H1 (cell line): ENCODE results near the gene CCDC91. TPM values are rescaled to one million over a fixed set of nuclear protein-coding genes. Genes with fewer than 3 reads are reported as not detected.

Source experiments
- CTCF ChIA-PET: fragments of 300-600 bp; sonication (Branson Sonifier 250); formaldehyde crosslinking; loops from one replicate; lab custom pipeline; 2021; ENCODE audit not compliant: partially characterized antibody; lab: Charles Lee
- POLR2A ChIA-PET: fragments of 300-600 bp; sonication (Branson Sonifier 250); formaldehyde crosslinking; loops from one replicate; lab custom pipeline; 2021; ENCODE audit warnings: inconsistent platforms; ENCODE audit not compliant: partially characterized antibody; lab: Charles Lee
- DNase-seq, 2 experiments: peaks; one replicate each; pipeline versions ENCODE4 v3.0.0 to v3.0.0-alpha.2; 2010 to 2022; ENCODE audit warnings: low spot score in 2 of 2, low read depth in 1 of 2, mixed read lengths in 1 of 2
- FAIRE-seq: peaks from 2 replicates; lab custom pipeline; 2011; peaks lifted over from hg19 to GRCh38; lab: Jason Lieb, UNC
- H2AFZ ChIP-seq: 2 replicates; pipeline ENCODE4 v1.8.1; 2012; ENCODE audit warnings: low read length, inconsistent platforms
- H2AK5ac ChIP-seq: 2 replicates; pipeline ENCODE4 v1.6.1; 2013; ENCODE audit warnings: low read depth, low read length
- H2BK120ac ChIP-seq: replicated peaks from 2 replicates; pipeline ENCODE3; 2013; ENCODE audit warnings: low read depth, low read length, inconsistent platforms
- H2BK12ac ChIP-seq: 2 replicates; pipeline ENCODE4 v1.6.1; 2013; ENCODE audit warnings: low read depth, low read length
- H2BK15ac ChIP-seq: 2 replicates; pipeline ENCODE4 v1.6.1; 2013; ENCODE audit warnings: low read length
- H2BK20ac ChIP-seq: 2 replicates; pipeline ENCODE4 v1.6.1; 2013; ENCODE audit warnings: low read length
- H2BK5ac ChIP-seq: 2 replicates; pipeline ENCODE4 v1.6.1; 2013; ENCODE audit warnings: low read depth, low read length
- H3K14ac ChIP-seq: 2 replicates; pipeline ENCODE4 v1.6.1; 2013; ENCODE audit warnings: inconsistent platforms; ENCODE audit not compliant: insufficient read length
- H3K18ac ChIP-seq: 2 replicates; pipeline ENCODE4 v1.6.1; 2013; ENCODE audit warnings: low read length; ENCODE audit errors: extremely low read depth
- H3K23ac ChIP-seq: 2 replicates; pipeline ENCODE4 v1.6.1; 2013; ENCODE audit warnings: inconsistent platforms; ENCODE audit not compliant: insufficient read length
- H3K23me2 ChIP-seq: 2 replicates; pipeline ENCODE4 v1.6.1; 2013; ENCODE audit warnings: low read depth, low read length
- H3K27ac ChIP-seq: 2 replicates; pipeline ENCODE4 v1.6.1; 2011; ENCODE audit warnings: low read depth, low read length, inconsistent platforms
- H3K27me3 ChIP-seq, 4 experiments: replicated peaks in 1 of 4; 1 replicate in 1 of 4; 2 replicates in 3 of 4; pipeline versions ENCODE4 v1.6.1 to v1.8.1; 2011 to 2013; ENCODE audit warnings: low read length in 3 of 4, mild to moderate bottlenecking in 3 of 4, inconsistent platforms in 2 of 4, mixed read lengths in 2 of 4, moderate library complexity in 1 of 4; ENCODE audit not compliant: control insufficient read depth in 3 of 4, insufficient read depth in 3 of 4; ENCODE audit errors: extremely low read depth in 1 of 4
- H3K36me3 ChIP-seq, 4 experiments: 2 replicates each; pipeline versions ENCODE4 v1.6.1 to v1.8.1; 2011 to 2013; ENCODE audit warnings: mild to moderate bottlenecking in 4 of 4, low read length in 3 of 4, moderate library complexity in 2 of 4, control low read depth in 1 of 4, inconsistent platforms in 1 of 4; ENCODE audit not compliant: insufficient read depth in 4 of 4, control insufficient read depth in 2 of 4
- H3K4ac ChIP-seq: replicated peaks from 2 replicates; pipeline ENCODE3; 2013; ENCODE audit warnings: low read length, low read depth, mixed read lengths, inconsistent platforms; ENCODE audit not compliant: insufficient read length
- H3K4me1 ChIP-seq, 4 experiments: replicated peaks in 1 of 4; 1 replicate in 1 of 4; 2 replicates in 3 of 4; pipeline versions ENCODE4 v1.6.1 to v1.8.1; 2011 to 2013; ENCODE audit warnings: low read length in 3 of 4, inconsistent platforms in 2 of 4, mixed read lengths in 1 of 4; ENCODE audit not compliant: insufficient read depth in 4 of 4, control insufficient read depth in 3 of 4
- H3K4me2 ChIP-seq, 2 experiments: 2 replicates each; pipeline versions ENCODE4 v1.6.1 to v1.8.1; 2011 to 2013; ENCODE audit warnings: low read depth in 2 of 2, low read length in 2 of 2, control low read depth in 1 of 2, inconsistent platforms in 1 of 2, mild to moderate bottlenecking in 1 of 2; ENCODE audit not compliant: insufficient read depth in 1 of 2
- H3K4me3 ChIP-seq, 4 experiments: fragments of 200-600, 300-600 bp in 1 of 4; sonication (generic), shearing (Covaris generic), sonication (Bioruptor Twin) in 1 of 4; 2 replicates each; pipeline versions ENCODE4 v1.5.1 to v1.8.1; 2011 to 2016; ENCODE audit warnings: low read length in 4 of 4, low read depth in 3 of 4, control low read depth in 2 of 4, inconsistent platforms in 2 of 4, mild to moderate bottlenecking in 2 of 4, mixed read lengths in 1 of 4, moderate library complexity in 1 of 4; ENCODE audit not compliant: insufficient read depth in 2 of 4; ENCODE audit errors: extremely low read depth in 1 of 4
- H3K56ac ChIP-seq: replicated peaks from 2 replicates; pipeline ENCODE3; 2013; ENCODE audit warnings: low read depth, mild to moderate bottlenecking, mixed read lengths, low read length, inconsistent platforms; ENCODE audit not compliant: insufficient read length
- H3K79me1 ChIP-seq: 2 replicates; pipeline ENCODE4 v1.6.1; 2013; ENCODE audit warnings: low read depth, low read length, control low read depth
- H3K79me2 ChIP-seq, 2 experiments: 2 replicates each; pipeline versions ENCODE4 v1.6.1 to v1.8.1; 2012 to 2013; ENCODE audit warnings: low read length in 2 of 2, mild to moderate bottlenecking in 2 of 2, inconsistent platforms in 1 of 2; ENCODE audit not compliant: insufficient read depth in 2 of 2, control insufficient read depth in 1 of 2
- H3K9ac ChIP-seq, 4 experiments: replicated peaks in 1 of 4; 1 replicate in 1 of 4; 2 replicates in 3 of 4; pipeline versions ENCODE4 v1.6.1 to v1.8.1; 2011 to 2013; ENCODE audit warnings: low read depth in 3 of 4, low read length in 3 of 4, control low read depth in 2 of 4, mild to moderate bottlenecking in 2 of 4, moderate library complexity in 2 of 4, inconsistent platforms in 1 of 4; ENCODE audit errors: extremely low read depth in 1 of 4
- H3K9me3 ChIP-seq, 2 experiments: 2 replicates each; pipeline versions ENCODE4 v1.6.1 to v1.8.1; 2012 to 2013; ENCODE audit warnings: mild to moderate bottlenecking in 2 of 2, moderate library complexity in 2 of 2, control low read depth in 1 of 2, inconsistent platforms in 1 of 2, low read depth in 1 of 2, low read length in 1 of 2, mixed read lengths in 1 of 2; ENCODE audit not compliant: insufficient read depth in 2 of 2
- H4K20me1 ChIP-seq, 2 experiments: replicated peaks in 1 of 2; 2 replicates each; pipeline versions ENCODE3 to v1.8.1; 2011 to 2013; ENCODE audit warnings: inconsistent platforms in 2 of 2, low read length in 2 of 2, mild to moderate bottlenecking in 1 of 2; ENCODE audit not compliant: insufficient read depth in 2 of 2, control insufficient read depth in 1 of 2
- H4K5ac ChIP-seq: 2 replicates; pipeline ENCODE4 v1.6.1; 2013; ENCODE audit warnings: low read length, low read depth, mixed read lengths, inconsistent platforms; ENCODE audit not compliant: insufficient read length
- H4K8ac ChIP-seq: 2 replicates; pipeline ENCODE4 v1.8.0; 2013; ENCODE audit warnings: mild to moderate bottlenecking, moderate library complexity, low read length, inconsistent platforms; ENCODE audit not compliant: insufficient read depth; ENCODE audit errors: extremely low read depth
- H4K91ac ChIP-seq: replicated peaks from 2 replicates; pipeline ENCODE3; 2013; ENCODE audit warnings: low read length, mixed read lengths, inconsistent platforms; ENCODE audit not compliant: insufficient read length
- CBX5 ChIP-seq: fragments of 300-800, 300-1000 bp; sonication (generic); IDR thresholded peaks from 2 replicates; pipeline ENCODE4 v1.7.1; 2016; ENCODE audit warnings: antibody characterized with exemption, low read length, low read depth
- GABPA ChIP-seq: IDR thresholded peaks from 2 replicates; pipeline ENCODE4 v1.6.1; 2011; ENCODE audit warnings: mild to moderate bottlenecking, low read length, moderate library complexity, borderline replicate concordance; ENCODE audit not compliant: insufficient read depth
- HDAC2 ChIP-seq, 2 experiments: fragments of 300-600 bp in 1 of 2; sonication (generic) in 1 of 2; IDR thresholded peaks; 2 replicates each; pipeline ENCODE4 v1.6.1; 2011 to 2012; ENCODE audit warnings: low read depth in 2 of 2, low read length in 2 of 2, mild to moderate bottlenecking in 2 of 2, moderate library complexity in 2 of 2, borderline replicate concordance in 1 of 2, inconsistent platforms in 1 of 2
- KDM1A ChIP-seq: fragments of 200-600, 300-600 bp; sonication (generic); IDR thresholded peaks from 2 replicates; pipeline ENCODE4 v1.7.1; 2016; ENCODE audit warnings: mild to moderate bottlenecking, low read length, borderline replicate concordance
- POLR2A ChIP-seq, 2 experiments: IDR thresholded peaks; 1 replicate in 1 of 2; 2 replicates in 1 of 2; pipeline ENCODE4 v1.6.1; 2011; ENCODE audit warnings: low read depth in 2 of 2, low read length in 2 of 2, mild to moderate bottlenecking in 2 of 2; ENCODE audit errors: control extremely low read depth in 1 of 2
- POLR2AphosphoS5 ChIP-seq: IDR thresholded peaks from 2 replicates; pipeline ENCODE4 v1.6.1; 2011; ENCODE audit warnings: low read depth, low read length
- polyA plus RNA-seq, 7 experiments: library from polyadenylated mRNA; depleted of rRNA in 3 of 7; stranded (reverse) in 5 of 7; unstranded in 2 of 7; fragments of >200 nt in 5 of 7; fragments of 200-250 nt in 2 of 7; gene quantifications; 1 replicate in 5 of 7; 2 replicates in 1 of 7; 4 replicates in 1 of 7; pipeline versions ENCODE4 v1.2.1 to v1.2.3, GENCODE V29; 2011 to 2013; ENCODE audit warnings: missing spikeins in 2 of 7, mixed read lengths in 2 of 7
- total RNA-seq: library from RNA; stranded (reverse); fragmentation: NEBNext Ultra II Directional; extraction: Animal tissue kit (Norgen Biotek cat#: 25700); gene quantifications from 2 replicates; pipeline ENCODE4 v1.2.1, GENCODE V29; 2021

Gene CCDC91
- total and polyA plus RNA-seq, 2 of the 8 experiments (the other 6 are each of a cell fraction or from before 2014, with no cell fraction given): 8.6 to 23.1 TPM

DNA sequence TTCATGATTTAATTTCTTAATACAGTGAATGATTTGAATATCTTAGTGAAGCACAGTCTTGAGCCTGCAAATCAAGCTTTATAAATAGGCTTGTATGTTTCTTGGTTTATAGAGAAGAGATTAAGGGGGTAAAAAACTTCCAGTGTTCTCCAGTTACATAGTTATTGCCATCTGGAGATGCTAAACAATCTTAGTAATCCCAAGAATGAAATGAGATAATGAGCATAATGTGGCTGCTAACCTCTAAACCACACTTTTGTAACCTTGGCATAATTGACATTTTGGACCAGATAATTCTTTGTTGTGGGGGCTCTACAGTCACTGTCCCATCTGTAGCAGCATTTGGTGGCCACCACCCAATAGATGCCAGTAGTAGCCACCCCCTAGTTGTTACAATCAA is 316.8 kb downstream of the CCDC91 start:
- no peaks in the 10 kb centered on the region for H3K79me2 ChIP-seq
- no peak overlapping the region for H2BK5ac ChIP-seq
- H2BK12ac ChIP-seq: no peak overlapping the region
- H3K4me3 ChIP-seq: no peak overlapping the region
- H3K36me3 ChIP-seq: no peaks in the 10 kb centered on the region
- H3K4me1 ChIP-seq: peaks cover 0 to 2% (median 0%) of the 10 kb centered on the region in 4 experiments; a peak in 1 of 7 replicates
- H3K14ac ChIP-seq: no peak overlapping the region
- H2BK15ac ChIP-seq: no peak overlapping the region
- no peaks in the 10 kb centered on the region for H3K9me3 ChIP-seq
- DNase-seq: no peak
- H3K9ac ChIP-seq: no peak overlapping the region
- no peak overlapping the region for H3K4me2 ChIP-seq
- no peaks in the 10 kb centered on the region for H3K79me1 ChIP-seq
- peaks cover 0 to 1% (median 0%) of the 10 kb centered on the region in 4 experiments; a peak in 1 of 7 replicates for H3K27me3 ChIP-seq
- no peak overlapping the region for H3K4ac ChIP-seq
- H4K5ac ChIP-seq: no peak overlapping the region
- H2AK5ac ChIP-seq: no peak overlapping the region
- no peak overlapping the region for H2BK120ac ChIP-seq
- H3K56ac ChIP-seq: no peak overlapping the region
- H2BK20ac ChIP-seq: no peak overlapping the region
- no peak overlapping the region for H2AFZ ChIP-seq
- no peaks in the 10 kb centered on the region for H4K20me1 ChIP-seq
- ChIA-PET POLR2A (no interaction called here), CTCF (no interaction called here)
- no peak overlapping the region for H4K8ac ChIP-seq
- no peaks in the 10 kb centered on the region for H3K23me2 ChIP-seq
- H3K18ac ChIP-seq: no peak overlapping the region
- H3K27ac ChIP-seq: no peak overlapping the region
- FAIRE-seq: no peak
- no peak overlapping the region for H4K91ac ChIP-seq
- no peak overlapping the region for H3K23ac ChIP-seq
- TF ChIP-seq POLR2A (IDR thresholded peaks at IDR 0.05; ENCODE audit: control extremely low read depth in 1 of 2, low read depth in 2 of 2, low read length in 2 of 2) (no peak), GABPA (no peak), HDAC2 (IDR thresholded peaks at IDR 0.05; ENCODE audit: borderline replicate concordance in 1 of 2, low read depth in 2 of 2, low read length in 2 of 2) (no peak), POLR2AphosphoS5 (no peak), CBX5 (no peak), KDM1A (no peak)
